ENCODE measurements around the gene TMEM97.

TMEM97 gene

DNA sequence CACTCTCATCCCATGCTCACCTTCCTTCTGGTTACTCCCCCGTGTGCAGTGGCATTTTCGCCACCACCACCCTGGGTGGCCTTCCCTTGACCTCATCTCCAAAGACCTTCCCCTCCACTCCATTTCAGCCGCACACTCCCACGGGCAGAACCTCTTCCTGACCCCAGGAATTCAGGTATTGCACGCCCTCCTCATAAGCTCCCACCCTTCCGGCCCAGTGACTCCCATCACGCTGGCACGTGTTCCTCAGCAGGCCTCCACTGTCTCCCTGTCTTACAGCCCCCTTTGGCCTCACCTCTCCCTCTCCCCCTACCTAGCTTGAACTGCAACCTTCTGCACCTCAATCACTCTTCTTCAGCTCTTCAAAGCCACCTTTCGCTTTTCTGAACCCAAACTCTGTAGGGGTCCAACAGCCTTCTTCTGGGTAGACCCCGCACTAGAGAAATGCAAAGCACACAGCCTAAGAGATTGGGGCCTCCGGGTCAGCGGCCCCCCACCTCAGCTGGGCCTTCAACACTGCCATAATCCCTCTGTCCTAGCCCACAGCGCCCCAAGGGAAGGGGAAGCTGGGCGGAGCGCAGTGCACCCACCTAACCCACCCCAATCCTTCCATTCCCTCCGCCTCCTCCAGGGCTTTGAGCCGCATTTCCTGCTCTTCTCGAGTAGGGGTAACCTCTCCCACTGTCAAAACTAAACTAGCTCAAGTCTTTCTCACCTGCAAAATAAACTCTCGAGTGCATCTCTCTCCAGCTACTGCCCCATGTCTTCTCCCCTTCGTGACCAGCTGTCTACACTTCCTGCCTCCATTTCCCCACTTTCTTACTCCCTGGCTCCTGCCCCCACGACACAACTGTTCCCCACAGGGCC lies 1.7 kb upstream of the TMEM97 start:
- DNase-seq, result no peak

GRCh38 chr17:28317966-28318758 lies 838 bp upstream of the TMEM97 start:
- DNase-seq, result no peak

DNA sequence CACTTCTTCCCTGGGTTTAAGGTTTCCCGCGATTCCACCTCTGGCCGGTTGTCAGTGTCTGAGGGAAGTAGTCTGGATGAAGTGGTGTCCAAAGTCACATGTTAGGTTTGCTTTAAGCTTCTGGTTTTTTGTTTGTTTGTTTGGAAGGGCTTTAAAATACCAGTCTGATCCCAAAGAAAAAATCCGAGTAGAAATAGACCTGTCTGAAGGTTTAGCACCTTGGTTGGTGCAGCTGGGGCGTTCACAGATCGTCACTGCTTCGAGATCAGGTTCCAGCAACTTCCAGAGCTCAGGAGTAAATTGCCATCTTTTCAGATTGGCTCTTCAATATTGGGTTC lies 567 bp downstream of the TMEM97 start:
- no peak for DNase-seq

- no peak for DNase-seq
Observed at GRCh38 chr17:28320215-28321061, 1.4 kb downstream of the TMEM97 start.

GRCh38 chr17:28324267-28324745 lies 5.3 kb downstream of the TMEM97 start:
- no peak for DNase-seq

- DNase-seq, result no peak
Observed at GRCh38 chr17:28324781-28325180, 5.8 kb downstream of the TMEM97 start.

DNA sequence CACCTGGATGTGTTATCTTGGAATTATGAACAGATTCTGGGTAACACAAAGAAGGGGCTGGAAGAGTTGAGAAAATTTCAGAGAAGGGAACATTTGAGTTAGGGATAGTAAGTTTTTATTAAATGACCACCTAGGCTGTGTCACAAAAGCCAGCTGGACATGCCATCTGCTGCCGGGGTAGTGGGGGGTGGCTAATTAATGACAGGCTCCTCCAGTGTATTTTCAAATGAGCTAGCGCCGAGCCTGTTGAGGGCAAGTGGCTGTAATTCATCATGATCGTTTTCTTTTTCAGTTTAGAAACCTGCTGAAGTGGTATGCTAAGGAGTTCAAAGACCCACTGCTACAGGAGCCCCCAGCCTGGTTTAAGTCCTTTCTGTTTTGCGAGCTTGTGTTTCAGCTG lies 6.2 kb downstream of the TMEM97 start:
- DNase-seq, result no peak

- DNase-seq, result no peak
Observed at GRCh38 chr17:28326114-28326513, 7.1 kb downstream of the TMEM97 start.

GRCh38 chr17:28327031-28327607 lies 8.1 kb downstream of the TMEM97 start:
- DNase-seq, result peak in 1 of 2 donors; percentile 16

- no peak for DNase-seq
Observed at GRCh38 chr17:28327709-28328108, 8.7 kb downstream of the TMEM97 start.

DNA sequence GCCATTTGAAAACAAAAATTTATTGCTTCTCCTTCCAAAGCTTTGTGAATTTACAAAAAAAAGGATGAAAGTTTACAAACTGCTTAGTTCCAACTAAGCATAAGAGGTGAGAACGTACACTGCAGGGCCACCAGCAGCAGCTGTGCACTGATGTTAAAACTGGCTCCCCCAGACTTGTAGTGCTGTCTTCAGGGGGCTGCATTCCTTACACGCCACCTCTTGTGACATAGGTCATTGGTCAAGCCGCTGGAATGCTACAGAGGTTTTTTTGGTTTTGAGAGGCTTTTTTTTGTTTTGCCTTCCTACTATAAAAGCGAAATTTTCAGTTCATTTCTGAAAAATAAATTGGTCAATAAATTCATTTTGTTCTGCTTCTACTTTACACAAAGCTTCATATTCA lies 9.3 kb downstream of the TMEM97 start:
- DNase-seq, result no peak

GRCh38 chr17:28330671-28331070 lies 11.7 kb downstream of the TMEM97 start:
- DNase-seq, result no peak

DNA sequence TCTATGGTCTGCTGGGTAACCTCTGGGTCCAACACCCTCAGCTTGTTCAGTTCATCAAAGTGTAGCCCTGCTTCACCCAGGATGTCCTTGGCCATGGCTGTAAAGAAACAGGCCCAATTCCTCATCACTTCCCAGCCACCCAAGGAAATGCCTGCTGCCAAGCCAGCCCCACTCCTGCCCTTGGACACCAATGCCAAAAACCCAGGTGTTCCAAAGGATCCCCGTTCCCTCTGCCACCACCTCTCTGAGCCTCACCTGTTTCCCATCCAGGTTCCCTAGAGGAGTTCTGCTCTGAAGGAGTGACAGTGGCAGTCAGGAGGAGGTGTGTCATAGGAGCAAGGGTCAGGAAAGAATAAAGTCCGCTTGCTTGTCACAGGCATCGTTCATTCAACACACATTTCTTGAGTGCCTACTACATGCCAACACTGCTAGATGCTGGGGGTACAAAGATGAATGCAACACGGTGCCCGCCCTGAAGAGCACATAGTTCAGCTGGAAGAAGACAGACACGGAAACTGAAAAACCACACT lies 13.0 kb downstream of the TMEM97 start:
- DNase-seq, result no peak

DNA sequence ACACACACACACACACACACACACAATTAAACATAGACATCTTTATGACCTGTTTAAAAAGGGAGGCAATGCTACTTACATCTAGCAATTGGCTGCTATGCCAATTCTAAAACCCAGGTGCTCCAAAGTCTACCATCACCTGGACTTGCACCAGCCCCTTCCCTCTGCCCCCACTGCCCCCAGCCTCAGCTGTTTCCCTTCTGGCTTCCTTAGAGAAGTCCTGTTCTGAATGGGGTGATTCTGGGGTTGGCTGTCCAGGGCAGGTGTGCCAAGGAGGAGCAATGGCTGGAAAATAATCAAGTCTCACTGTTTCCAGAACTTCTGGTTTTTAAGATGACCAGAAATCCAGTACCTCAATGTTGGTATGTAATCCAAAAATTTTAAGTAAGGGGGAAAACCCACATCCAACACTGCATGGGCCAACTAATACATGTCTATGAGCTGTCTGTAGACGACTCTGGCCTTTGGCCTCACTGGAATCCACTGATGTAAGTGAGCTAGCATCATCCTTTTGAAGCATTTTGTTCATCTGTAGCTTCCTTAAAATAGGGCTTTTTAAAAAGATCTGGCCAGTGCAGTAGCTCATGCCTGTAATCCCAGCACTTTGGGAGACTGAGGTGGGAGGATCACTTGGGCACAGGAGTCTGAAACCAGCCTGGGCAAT lies 14.2 kb downstream of the TMEM97 start:
- DNase-seq, result no peak

DNA sequence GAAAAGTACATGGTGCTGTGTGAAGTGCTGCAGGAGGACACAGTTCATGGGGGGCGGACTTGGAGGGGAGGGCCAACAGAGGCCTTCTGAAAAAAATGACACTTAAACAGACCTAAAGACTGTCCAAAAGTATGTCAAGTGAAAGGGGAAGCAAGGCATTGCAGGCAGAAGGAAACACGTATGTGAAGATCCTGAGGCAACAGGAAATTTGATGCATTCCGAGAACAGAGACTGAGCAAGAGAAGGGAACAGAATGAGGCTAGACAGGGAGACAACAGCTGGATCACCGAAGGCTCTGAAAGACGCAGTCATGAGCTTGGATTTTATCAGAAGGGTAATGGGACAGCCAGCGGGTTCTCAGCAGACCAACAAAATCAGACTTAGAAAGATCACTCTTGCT lies 15.2 kb downstream of the TMEM97 start:
- no peak for DNase-seq

DNA sequence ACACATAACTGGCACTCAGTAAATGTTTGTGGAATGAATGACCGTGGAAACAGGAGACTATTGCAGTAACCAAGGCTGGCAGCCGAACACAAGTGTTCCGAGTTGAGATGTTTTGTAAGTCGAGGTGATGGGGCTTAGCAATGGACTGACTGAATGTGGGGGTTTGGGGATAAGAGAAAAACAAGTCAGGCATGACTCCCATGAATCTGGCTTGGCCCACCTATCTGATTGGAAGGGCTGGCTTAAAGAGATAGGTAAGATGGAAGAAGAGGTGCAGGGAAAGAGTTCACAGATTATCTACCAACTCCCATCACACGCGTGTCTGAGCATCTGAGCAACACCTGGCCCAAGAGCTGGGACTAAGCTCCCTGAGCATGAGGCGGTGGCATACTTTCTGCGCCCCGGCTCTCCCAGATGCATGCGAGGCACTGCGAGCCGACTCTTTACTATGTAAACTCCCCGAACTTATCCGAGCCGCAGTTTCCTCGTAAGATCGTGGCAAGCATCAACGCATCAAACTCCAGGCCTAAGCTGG lies 15.7 kb downstream of the TMEM97 start:
- no peak for DNase-seq

DNA sequence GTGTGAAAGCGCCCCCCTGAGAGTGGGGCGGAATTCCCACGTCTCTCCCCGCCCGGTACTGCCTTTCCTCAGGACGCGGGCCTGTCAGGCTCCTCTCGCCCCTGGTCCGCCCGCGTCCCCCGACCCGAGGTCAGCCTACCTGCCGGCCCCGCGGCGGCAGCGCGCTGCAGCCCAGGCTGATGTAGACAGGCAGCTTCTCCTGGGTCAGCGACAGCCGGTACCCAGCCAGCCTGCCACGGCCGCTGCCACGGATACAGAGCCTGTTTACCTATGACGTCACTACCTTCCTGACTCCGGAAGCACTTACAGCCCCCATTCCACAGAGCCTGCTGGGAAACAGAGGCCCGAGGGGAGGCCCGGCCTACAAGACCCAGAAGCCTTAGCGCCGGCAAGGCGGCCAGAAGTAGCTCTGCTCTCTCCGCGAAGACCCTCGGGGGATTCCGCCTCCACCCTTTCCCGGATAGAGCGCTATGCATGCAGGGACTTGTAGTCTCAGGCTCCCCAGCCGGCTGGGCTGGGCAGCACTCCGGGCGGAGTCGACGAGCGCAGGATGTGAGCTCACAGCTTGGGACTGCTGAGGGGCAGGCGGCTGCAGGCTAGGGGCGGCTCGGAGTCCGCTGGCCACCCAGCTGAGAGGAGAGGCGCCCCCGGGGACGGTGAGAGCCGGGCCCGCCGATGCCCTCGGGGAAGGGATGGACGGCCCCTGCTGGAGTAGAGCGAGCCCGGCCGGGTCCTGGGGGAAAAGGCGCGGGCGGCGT lies 16.4 kb downstream of the TMEM97 start, which contains the start of the genes IFT20 and TNFAIP1:
IFT20 (minus strand) TSS at position 272 of the 758 bp plus-strand sequence. CDS start 3,487 bp downstream, outside the sequence.
TNFAIP1 (plus strand) TSS at position 561 of the 758 bp plus-strand sequence. CDS start 3,761 bp downstream, outside the sequence.
- peak; percentile 91 to 92 for DNase-seq

- peak in 1 of 2 donors; percentile 10 for DNase-seq
Observed at GRCh38 chr17:28335959-28336871, 17.2 kb downstream of the TMEM97 start.

GRCh38 chr17:28338056-28338768 lies 19.2 kb downstream of the TMEM97 start:
- DNase-seq, result no peak
